Amygdala (tissue), 56 donors: ENCODE results near the gene SLC39A11.

Experiments
- DNase-seq, 56 donors: peaks; one replicate each; lab custom pipeline; 2025; lab: John Stamatoyannopoulos, UW

SLC39A11 gene

DNA sequence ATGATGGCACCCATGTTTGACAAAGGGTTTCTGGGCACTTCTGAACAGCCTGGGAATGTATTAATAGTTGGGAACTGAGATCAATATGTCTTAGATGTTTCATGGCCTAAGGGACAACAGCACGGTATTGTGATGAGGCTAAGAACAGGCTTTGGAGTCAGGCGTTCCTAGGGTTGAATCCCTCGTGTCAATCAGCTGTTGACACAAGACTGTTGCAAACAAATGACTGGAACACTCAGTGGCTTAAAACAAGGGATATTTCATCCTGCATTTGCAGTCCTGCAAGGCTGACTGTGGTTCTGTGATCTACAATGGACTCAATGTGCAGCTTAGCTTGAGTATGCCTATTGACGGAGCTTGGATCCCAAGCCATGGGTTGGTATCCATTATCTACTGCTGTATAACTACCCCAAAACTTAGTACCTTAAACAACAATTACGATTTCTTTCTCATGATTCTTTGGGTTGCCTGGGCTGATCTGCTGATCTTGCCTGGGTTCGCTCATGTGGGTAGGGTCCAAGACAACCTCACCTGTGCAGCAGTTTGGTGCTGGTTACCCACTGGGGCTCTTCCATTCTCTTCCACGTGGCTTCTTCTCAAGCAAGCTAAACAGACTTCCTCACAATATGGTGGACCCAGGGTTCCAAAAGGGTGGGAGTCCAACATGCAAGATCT is 472.4 kb downstream of the SLC39A11 start:
- no peak for DNase-seq

DNA sequence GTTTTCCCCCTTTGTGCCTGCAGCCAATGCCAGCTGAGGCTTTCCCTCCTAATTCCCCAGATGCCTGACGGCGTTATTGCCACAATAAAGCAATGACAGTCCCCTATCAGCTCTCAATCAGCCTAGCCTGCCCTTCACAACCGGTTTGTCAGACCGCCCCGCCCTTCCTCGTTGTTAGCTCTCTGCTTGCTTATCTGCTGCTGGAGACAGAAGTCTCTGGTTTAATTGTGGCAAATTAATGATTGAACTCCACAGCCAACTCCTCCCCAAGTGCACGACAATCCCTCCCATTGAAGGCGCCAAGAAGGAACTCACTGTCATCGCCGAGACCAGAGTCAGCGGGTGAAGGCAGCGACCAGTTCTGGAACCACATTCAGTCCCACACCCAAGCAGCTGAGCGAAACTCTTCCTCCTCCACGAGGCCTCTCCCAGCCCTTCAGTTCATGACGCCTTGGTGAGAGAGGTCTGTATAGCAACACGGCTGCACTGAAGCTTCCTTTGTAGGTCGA is 474.4 kb downstream of the SLC39A11 start:
- peak in 9 of 56 donors; percentile 5 to 36 (median 14) for DNase-seq

DNA sequence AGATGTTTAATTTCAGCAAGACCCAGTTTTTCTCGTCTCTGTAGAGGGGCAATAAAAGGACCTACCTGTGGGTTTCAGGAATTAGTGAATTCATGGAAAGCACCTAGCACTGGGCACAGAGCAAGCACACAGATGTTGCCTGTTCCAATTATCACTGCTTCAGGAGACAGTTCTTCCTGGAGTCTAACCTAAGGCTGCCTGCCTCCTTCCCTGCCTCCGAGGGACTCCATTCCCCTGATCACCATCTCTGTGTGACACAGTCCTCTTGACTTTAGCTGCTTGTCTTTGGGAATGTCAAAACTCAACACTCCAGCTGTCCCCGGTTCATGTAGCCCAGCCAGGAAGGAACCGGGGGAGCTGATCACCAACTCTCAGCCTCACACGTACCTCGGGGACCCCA is 474.9 kb downstream of the SLC39A11 start:
- no peak for DNase-seq

DNA sequence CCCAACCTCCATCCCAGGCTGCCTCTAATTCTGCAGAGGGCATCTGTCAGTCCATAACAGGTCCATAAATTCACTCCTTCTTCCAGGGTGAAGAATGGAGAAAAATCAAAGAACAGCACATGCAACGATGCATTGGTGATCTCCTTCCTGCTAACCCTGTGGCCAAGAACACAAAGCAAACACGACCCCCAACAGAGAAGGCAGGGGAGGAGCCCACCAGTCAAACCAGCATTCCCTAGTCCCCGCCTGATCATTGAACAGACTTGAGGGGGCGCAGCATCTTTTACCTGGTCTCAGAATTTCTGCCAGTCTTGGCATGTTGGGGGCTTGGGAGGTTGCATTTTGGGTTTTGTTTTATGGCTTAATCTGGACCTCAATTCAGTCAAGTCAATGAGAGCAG is 476.0 kb downstream of the SLC39A11 start:
- no peak for DNase-seq

DNA sequence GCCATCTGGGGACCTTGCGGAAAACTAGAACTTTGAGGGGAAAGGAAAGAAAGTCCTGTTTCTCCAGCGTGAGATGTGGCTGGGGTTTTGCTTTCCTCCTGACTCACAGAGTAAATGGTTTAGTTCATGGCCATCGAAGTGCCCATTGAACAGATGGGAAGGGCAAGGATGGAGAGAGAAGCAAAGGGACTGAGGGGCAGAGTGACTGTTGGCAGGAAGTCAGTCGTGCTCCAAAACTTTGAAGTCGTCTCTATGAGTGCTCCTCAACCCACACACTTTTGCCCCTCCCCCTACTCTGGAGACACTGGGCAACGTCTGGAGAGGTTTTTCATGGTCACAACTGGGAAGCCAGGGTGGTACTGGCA is 476.9 kb downstream of the SLC39A11 start:
- DNase-seq = no peak

DNA sequence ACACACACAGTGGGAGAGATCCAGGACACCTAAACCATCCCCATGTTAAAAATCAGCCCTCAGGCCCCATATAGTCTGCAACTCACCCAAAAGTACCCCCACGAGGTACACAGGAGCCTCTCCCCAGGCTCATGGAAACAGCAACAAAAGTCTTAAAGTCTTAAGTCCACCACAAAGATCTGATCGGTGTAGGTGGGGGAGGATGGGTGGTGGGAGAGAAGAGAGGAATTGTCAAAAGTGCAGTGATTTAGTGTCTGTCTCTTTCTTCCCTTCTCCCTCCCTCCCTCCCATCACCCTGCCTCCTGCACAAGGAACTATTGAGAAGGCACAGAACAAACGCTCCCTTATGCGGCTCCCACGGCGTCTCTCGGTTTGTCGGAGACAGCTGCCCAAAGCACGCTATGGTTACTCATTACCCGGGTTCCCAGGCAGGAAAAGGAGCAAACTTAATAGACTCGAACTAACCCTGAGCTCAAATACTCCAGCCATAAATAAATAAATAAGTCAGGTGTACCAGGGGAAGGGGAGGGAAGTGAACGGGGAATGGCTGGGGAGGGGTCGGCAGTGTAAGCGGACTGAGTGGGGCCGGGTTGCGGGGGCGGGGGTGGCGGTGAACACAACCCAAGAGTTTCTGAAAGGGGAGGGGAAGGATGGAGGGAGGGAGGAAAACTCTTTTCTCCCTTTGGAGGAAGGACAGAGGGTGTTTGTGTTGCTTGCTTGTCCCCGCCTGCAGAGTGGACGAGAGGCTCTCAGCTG is 477.4 kb downstream of the SLC39A11 start:
- peak in 52 of 56 donors; percentile 12 to 89 (median 74) for DNase-seq

DNA sequence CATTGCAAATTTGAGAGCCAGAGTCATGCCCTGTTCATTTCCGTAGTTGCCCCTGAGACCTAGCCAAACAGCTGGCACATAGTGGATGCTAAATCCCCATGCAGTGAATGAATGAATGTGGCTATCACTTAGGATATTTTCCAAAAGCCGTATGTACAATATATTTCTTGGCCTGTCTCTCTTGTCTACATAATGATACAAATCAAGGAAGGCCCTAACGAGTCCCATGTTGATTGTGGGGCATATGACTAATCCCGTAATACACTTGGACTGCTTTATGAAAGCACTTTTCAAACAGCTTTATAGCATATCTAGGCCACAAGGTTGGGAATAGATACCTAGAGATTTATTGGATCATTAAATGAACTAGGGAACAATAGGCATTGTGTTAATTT is 478.0 kb downstream of the SLC39A11 start:
- DNase-seq = no peak

DNA sequence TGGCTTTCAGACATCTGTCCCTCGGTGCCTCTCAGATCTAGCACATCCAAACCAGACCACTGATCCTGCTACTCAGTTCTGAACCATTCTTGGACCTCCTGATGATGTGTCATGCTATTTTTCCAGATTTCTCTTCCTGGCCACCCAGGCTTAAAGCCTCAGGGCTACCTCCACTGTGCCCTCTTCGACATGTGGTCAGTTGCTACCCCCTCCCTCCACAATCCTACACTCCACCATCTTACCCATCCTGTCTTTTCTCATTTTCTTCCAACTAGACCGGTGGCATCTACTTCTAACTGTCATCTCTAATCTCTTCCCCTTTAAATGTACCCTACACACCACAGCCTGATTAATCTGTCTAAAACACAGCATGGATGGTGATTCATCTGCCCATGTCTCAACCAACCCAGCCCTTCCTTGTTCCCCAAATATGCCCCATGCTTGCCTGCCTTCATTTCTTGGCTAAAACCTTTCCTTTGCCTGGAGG is 478.6 kb downstream of the SLC39A11 start:
- DNase-seq = no peak

DNA sequence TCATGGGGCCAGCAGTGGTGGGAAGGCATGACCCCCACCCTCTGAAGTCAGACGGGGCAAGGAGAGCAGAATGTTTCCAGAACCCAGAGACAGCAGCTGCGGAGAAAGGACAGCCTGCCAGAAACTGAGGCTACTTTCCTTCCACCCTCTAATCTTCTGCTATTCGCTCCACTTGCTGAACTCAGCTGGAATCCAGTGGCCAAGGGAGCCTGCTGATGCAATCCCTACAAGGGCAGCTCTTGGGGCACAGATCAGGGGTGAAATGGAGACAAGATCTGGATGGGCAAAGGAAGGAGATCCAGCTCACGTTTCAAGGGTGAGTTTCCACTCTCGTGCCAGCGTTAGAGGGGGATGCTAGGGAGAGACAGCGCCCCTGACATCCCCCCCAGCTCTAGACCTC is 479.1 kb downstream of the SLC39A11 start:
- DNase-seq = no peak

DNA sequence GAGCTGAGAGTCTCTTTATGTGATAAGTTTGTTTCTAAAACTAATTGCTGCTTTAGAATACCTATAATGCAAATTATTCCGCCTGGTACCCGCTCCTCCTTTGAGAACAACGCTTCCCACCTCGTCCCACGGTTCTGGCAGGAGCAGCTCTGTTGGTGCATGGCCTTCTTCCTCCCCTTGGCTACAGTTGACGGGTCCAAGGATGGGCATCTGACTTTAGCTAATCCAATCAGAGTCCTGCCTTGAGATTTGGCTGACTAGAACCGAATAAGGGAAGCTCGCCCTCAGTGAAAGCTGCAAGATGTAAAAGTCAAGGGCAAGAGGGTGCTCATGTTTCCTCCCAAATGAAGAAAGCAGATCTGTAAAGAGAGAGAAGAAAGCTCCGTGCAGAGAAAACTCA is 481.3 kb downstream of the SLC39A11 start:
- no peak for DNase-seq

DNA sequence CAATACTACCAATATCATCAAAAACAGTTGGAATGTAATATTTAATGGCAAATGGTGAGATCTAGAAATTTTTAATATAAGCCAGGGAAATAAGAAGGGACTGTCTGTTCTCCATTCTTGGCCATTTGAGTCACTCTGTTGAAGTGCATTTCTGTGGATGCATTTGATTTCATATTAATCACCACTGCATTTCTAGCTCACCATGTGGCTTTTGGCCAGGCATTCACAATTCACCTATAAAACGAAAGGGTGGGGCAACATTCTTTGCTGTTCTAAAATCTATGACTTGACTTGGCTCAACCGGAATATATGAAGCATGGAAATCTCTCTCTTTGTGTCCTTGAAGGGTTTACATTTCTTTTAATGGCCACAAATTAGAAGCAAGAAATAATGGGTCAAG is 483.0 kb downstream of the SLC39A11 start:
- DNase-seq = no peak

DNA sequence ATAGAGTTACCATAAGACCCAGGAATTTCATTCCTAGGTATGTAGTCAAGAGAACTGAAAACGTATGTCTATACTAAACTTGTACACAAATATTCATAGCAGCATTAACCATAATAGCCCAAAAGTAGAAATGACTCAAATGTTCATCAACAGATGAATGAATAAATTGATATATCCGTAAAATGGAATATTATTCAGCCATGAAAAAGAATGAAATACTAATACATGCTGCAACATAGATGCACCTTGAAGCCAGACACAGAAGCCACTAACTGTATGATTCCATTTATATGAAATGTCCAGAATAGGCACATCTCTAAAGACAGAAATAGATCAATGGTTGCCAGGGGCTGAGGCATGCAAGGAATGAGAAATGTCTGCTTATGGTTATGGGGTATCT is 484.1 kb downstream of the SLC39A11 start:
- no peak for DNase-seq

DNA sequence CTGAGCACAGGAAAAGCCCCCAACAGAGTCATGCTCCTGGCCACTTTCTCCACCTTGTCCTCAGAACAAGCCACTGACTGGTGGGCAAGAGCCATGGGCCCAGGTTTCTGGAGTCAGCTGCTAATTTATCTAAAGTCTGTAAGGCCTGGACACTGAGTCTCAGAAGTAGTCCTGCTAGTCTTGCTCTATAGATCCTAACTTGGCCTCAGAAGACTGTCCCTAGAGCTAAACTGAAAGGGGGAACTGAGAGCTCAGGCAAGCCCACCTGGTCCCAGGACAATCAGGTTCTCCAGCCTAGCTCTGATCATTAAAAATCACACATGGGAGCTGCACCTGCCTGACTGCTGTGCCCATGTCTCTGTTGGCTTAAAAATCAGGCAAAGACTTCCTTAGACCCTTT is 485.8 kb downstream of the SLC39A11 start:
- DNase-seq = no peak

DNA sequence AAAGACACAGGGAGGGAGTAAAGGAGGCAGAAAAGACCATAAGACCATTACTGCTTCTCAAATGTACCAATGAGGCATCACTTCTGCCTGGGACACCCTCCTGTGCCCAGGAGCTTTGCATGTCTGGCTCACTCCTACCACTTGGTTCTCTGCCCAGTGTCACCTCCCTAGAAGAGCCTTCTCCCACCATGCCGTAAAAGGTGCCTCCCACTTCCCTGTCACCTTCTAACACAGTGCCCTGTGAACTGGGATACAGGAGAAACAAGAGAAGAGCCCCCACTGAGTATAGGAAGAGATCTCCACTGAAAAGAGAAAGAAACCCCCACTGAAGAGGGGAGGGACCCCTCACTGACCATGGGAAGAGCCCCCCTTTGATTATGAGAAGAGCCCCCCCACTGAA is 486.9 kb downstream of the SLC39A11 start:
- no peak for DNase-seq

DNA sequence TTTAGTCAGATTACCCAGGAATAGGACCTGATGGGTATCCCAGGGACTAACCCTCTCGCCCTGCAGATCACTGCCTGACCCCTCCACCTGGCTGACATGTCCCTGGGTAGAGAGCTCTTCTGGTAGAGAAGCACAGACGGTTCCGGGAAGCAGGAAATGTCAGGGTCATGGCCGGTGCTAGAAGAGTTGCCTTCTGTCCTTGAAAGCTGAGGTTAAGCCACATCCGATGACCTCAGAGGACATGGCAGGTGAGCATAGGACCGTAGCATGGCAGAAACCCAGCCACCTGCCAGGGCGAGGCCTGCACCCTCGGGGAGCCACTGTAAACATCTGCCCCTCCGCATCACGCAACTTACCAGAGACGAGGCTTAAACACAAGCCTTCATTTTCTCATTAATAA is 488.0 kb downstream of the SLC39A11 start:
- DNase-seq = no peak

DNA sequence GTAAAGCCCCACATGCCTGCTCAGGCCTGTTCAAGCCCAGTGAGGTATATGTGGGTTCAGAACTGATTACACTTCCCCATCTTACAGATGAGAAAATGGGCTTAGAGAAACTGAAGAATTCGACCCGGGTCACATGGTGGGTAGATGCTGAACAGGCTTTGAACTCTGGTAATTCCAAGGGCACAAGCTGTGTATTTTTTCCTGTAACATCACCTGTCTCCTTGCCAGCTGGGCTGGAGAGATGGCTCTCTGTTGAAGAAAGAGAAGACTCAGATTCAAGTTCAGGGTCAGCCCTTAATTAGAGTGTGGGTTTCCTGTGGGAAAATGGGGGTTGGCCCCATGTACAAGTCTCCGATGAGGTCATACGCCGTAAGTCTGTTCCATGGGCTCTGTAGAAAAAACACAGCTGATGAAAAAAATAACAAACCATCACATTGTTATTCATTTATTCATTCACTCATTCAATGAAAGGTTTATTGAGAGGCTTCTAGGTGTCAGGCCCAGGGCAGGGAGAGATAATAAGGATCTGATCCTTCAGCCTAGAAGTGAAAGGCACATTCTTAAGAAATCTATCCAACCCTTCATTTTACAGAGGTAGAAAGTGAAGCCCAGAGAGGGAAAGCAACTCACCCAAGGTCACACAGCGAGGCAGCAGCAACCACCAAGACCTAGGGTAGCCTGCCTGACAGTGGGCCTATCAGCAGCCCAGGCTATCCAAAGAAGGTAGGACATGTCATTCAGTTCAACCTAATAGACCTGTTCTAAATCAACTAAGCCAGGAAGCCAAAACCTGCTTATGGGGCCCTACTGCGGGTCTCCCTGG is 488.9 kb downstream of the SLC39A11 start:
- DNase-seq = no peak

DNA sequence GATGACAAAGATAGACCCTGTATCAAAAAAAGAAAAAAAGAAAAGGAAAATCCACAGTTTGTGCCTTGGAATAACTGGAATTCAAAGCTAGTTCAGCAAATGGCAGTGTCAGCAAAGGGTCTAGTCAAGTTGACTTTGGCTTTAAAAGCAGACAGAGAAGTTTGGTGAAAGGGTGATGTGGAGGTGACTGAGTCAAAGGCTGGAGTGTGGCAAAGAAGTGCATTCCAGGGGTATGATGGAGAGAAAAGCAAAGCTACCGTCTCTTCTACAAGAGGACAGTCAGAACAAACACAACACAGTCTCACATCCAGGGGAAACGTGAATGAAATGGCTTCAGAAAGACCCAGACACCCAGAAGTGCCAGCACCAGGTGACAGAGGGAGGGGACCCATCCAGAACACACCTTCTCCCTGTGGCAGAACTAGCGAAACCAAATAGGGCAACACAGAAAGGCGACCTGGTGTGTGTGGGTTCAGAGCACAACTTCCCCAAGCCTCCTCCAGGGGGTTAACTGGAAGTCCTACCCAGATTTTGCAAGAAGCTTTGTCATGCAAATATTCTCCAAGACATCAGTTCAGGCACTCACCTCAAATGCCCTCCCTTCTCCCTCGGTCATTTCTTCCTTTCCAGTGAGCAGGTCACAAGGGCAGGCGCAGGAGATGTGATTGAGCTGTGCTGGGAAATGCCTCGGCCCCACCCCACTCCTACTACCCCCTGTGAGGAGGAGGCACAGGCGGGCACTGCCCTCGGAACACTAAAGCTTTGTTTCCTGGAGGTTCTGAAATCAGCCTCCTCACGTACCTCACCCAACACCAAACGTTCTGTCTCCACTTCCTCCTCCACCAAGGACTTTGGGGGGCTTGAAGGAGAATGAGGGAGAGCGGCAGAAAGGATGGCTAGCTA is 489.7 kb downstream of the SLC39A11 start:
- DNase-seq = no peak

DNA sequence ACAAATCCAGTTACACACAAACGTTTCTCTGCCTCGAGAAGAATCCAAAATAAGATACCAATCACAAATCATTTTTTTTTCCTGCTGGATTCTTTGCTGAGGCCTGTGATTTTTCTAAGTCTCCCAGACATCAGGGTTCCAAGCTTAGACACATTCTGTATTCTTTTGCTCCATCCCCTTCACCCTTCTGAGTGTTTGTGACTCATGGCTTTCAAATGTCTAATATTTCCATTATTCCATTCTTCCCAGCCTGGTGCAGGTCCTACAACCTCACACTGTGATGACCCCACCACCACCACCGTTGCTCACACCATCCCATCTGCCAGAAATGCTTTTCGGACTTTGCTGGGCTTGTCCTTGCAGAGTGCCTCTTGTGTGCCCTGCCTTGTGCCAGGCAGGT is 491.6 kb downstream of the SLC39A11 start:
- DNase-seq = no peak

DNA sequence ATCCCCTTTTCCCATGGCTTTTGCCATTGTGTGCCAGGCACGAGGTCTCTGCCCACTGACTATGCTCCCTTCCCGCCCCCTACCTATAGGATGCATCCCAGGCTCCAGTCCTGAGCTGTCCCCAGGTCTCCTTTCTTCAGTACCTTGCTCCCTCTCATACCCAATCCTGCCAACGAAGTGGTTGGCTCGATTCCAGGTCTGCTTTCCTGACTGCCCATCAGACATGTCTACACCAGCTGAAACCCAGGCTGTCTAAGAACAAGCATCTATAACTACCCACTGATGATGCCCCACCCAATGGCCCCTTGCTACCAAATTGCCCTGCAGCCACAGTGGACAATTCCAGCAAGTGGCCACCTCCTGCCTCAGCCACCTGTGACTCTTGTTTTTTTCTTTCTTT is 492.6 kb downstream of the SLC39A11 start:
- DNase-seq = no peak

DNA sequence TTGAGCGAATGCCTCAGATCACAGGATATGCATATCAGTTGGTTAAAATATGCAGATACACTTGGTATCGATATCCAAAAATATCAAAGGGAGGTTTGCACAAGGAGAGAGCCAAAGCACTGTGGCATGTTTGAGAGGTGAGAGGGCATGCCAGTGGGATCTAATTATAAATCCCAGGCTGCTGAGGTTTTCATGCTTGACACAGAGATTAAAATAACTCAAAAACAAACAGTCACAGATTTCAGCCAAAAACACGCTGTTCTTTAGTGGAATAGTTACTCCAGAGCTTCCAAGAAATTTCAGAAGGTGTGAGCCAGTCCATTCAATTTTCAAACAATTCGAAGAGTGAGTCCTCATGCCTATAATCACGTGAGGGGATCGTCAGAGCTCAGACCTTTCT is 493.8 kb downstream of the SLC39A11 start:
- no peak for DNase-seq
